SK-N-MC (cell line): ENCODE measurements around the gene KDM6B.

Experiments
- DNase-seq: peaks from one replicate; pipeline ENCODE4 v3.0.0-alpha.2; 2011; ENCODE audit warnings: low read depth, low spot score
- H3K27ac ChIP-seq: fragments of 200-600 bp; sonication (generic); 2 replicates; pipeline ENCODE4 v1.5.1; 2016; ENCODE audit warnings: mixed run types
- H3K36me3 ChIP-seq: fragments of 200-600 bp; sonication (generic); 2 replicates; pipeline ENCODE4 v1.6.1; 2017; ENCODE audit warnings: antibody characterized with exemption, low read length, mixed read lengths; ENCODE audit not compliant: insufficient read depth
- H3K4me3 ChIP-seq: fragments of 200-600 bp; sonication (generic); 2 replicates; pipeline ENCODE4 v1.5.1; 2016
- H3K9ac ChIP-seq: fragments of 200-600 bp; sonication (generic); 2 replicates; pipeline ENCODE4 v1.8.0; 2017; ENCODE audit warnings: mixed run types, mixed read lengths; ENCODE audit not compliant: insufficient read length
- H3K9me3 ChIP-seq: fragments of 200-600 bp; sonication (generic); 2 replicates; pipeline ENCODE4 v1.6.1; 2017; ENCODE audit warnings: low read depth, mild to moderate bottlenecking, antibody characterized with exemption, low read length, moderate library complexity, mixed read lengths
- EZH2 ChIP-seq: fragments of 200-600 bp; sonication (generic); IDR thresholded peaks from one replicate; pipeline ENCODE4 v1.6.1; 2017; ENCODE audit warnings: antibody characterized with exemption
- FOXP2 ChIP-seq: optimal IDR thresholded peaks from 2 replicates; pipeline ENCODE3; 2011; ENCODE audit warnings: mild to moderate bottlenecking, moderate library complexity; ENCODE audit not compliant: insufficient read depth; ENCODE audit errors: extremely low read length, control extremely low read depth
- POLR2AphosphoS5 ChIP-seq: IDR thresholded peaks from 2 replicates; pipeline ENCODE4 v1.6.1; 2012; ENCODE audit warnings: mild to moderate bottlenecking, low read depth, low read length, borderline replicate concordance

KDM6B gene

GRCh38 chr17:7867881-7868329 is 33.9 kb downstream of the KDM6B start:
- Histone ChIP-seq H3K9ac (no peak overlapping the region), H3K36me3 (no peaks in the 10 kb centered on the region; the same call in 1 of the 2 replicates), H3K4me3 (no peak overlapping the region), H3K9me3 (no peaks in the 10 kb centered on the region), H3K27ac (no peak overlapping the region)
- TF ChIP-seq FOXP2 (no peak), POLR2AphosphoS5 (no peak), EZH2 (no peak)
- DNase-seq: no peak

GRCh38 chr17:7873051-7873450 is 39.0 kb downstream of the KDM6B start:
- no peak for DNase-seq
- TF ChIP-seq EZH2: no peak
- no peak for TF ChIP-seq FOXP2
- TF ChIP-seq POLR2AphosphoS5: no peak
- H3K9ac ChIP-seq: no peak overlapping the region
- 0 out of 2 replicates have a peak, but pooled peaks cover 2% of the 10 kb centered on the region for H3K36me3 ChIP-seq
- H3K9me3 ChIP-seq: no peaks in the 10 kb centered on the region
- no peak overlapping the region for H3K27ac ChIP-seq
- H3K4me3 ChIP-seq: no peak overlapping the region

GRCh38 chr17:7875804-7876370 is 41.9 kb downstream of the KDM6B start:
- DNase-seq: no peak
- H3K9ac ChIP-seq: no peak overlapping the region
- H3K36me3 ChIP-seq: peaks cover 11% of the 10 kb centered on the region; the same call in 1 of the 2 replicates
- H3K27ac ChIP-seq: no peak overlapping the region
- no peak for TF ChIP-seq EZH2
- no peak for TF ChIP-seq POLR2AphosphoS5
- TF ChIP-seq FOXP2: no peak
- H3K9me3 ChIP-seq: no peaks in the 10 kb centered on the region
- no peak overlapping the region for H3K4me3 ChIP-seq

GRCh38 chr17:7878234-7878633 is 44.2 kb downstream of the KDM6B start:
- TF ChIP-seq EZH2 (no peak), POLR2AphosphoS5 (no peak), FOXP2 (no peak)
- no peak overlapping the region for H3K4me3 ChIP-seq
- H3K36me3 ChIP-seq: peaks cover 11% of the 10 kb centered on the region; the same call in 1 of the 2 replicates
- H3K9me3 ChIP-seq: no peaks in the 10 kb centered on the region
- DNase-seq: no peak
- no peak overlapping the region for H3K27ac ChIP-seq
- no peak overlapping the region for H3K9ac ChIP-seq

- Histone ChIP-seq H3K4me3 (no peak overlapping the region), H3K9ac (peak overlapping the region; percentile 19), H3K27ac (no peak overlapping the region), H3K36me3 (peaks cover 11% of the 10 kb centered on the region; the same call in 1 of the 2 replicates), H3K9me3 (no peaks in the 10 kb centered on the region)
- TF ChIP-seq POLR2AphosphoS5: no peak
- TF ChIP-seq EZH2: no peak
- no peak for TF ChIP-seq FOXP2
- DNase-seq: no peak
Measured at GRCh38 chr17:7880076-7880868, 46.3 kb downstream of the KDM6B start.

- peaks cover 9% of the 10 kb centered on the region; the same call in 1 of the 2 replicates for H3K36me3 ChIP-seq
- no peak overlapping the region for H3K4me3 ChIP-seq
- DNase-seq: no peak
- no peak overlapping the region for H3K27ac ChIP-seq
- H3K9ac ChIP-seq: peak overlapping the region; percentile 29
- TF ChIP-seq POLR2AphosphoS5 (no peak), EZH2 (no peak), FOXP2 (no peak)
- H3K9me3 ChIP-seq: no peaks in the 10 kb centered on the region
Measured at GRCh38 chr17:7881276-7882054, 47.4 kb downstream of the KDM6B start.

GRCh38 chr17:7882068-7882467 is 48.1 kb downstream of the KDM6B start:
- no peak for TF ChIP-seq POLR2AphosphoS5
- TF ChIP-seq EZH2: no peak
- TF ChIP-seq FOXP2: no peak
- H3K9me3 ChIP-seq: no peaks in the 10 kb centered on the region
- peaks cover 9% of the 10 kb centered on the region; the same call in 1 of the 2 replicates for H3K36me3 ChIP-seq
- peak overlapping the region; percentile 38; the same call in 1 of the 2 replicates for H3K27ac ChIP-seq
- no peak overlapping the region for H3K4me3 ChIP-seq
- H3K9ac ChIP-seq: peak overlapping the region; percentile 42
- DNase-seq: no peak

- H3K9me3 ChIP-seq: no peaks in the 10 kb centered on the region
- H3K9ac ChIP-seq: no peak overlapping the region
- no peak for DNase-seq
- H3K27ac ChIP-seq: peak overlapping the region; percentile 99
- no peak overlapping the region; the same call in 1 of the 2 replicates for H3K4me3 ChIP-seq
- no peak for TF ChIP-seq POLR2AphosphoS5
- TF ChIP-seq FOXP2: no peak
- TF ChIP-seq EZH2: no peak
- peaks cover 9% of the 10 kb centered on the region; the same call in 1 of the 2 replicates for H3K36me3 ChIP-seq
Measured at GRCh38 chr17:7882629-7883028, 48.6 kb downstream of the KDM6B start.
